ENCODE measurements around the gene PLEKHJ1.

PLEKHJ1 gene

GRCh38 chr19:2210987-2211740 is 25.0 kb downstream of the PLEKHJ1 start:
- no peak overlapping the region for H3K4me3 ChIP-seq (ENCODE audit: low read depth, low read length)
- no peak for TF ChIP-seq CTCF (IDR thresholded peaks at IDR 0.05; ENCODE audit: low read depth, low read length)

- H3K4me3 ChIP-seq (ENCODE audit: low read depth, low read length): no peak overlapping the region
- TF ChIP-seq CTCF (IDR thresholded peaks at IDR 0.05; ENCODE audit: low read depth, low read length): no peak
Measured at GRCh38 chr19:2210206-2210605, 25.9 kb downstream of the PLEKHJ1 start.

GRCh38 chr19:2209408-2209807 is 26.7 kb downstream of the PLEKHJ1 start:
- no peak overlapping the region for H3K4me3 ChIP-seq (ENCODE audit: low read depth, low read length)
- no peak for TF ChIP-seq CTCF (IDR thresholded peaks at IDR 0.05; ENCODE audit: low read depth, low read length)

- no peak for TF ChIP-seq CTCF (IDR thresholded peaks at IDR 0.05; ENCODE audit: low read depth, low read length)
- no peak overlapping the region for H3K4me3 ChIP-seq (ENCODE audit: low read depth, low read length)
Measured at GRCh38 chr19:2208975-2209374, 27.2 kb downstream of the PLEKHJ1 start.

GRCh38 chr19:2207991-2208860 is 27.9 kb downstream of the PLEKHJ1 start:
- no peak for TF ChIP-seq CTCF (IDR thresholded peaks at IDR 0.05; ENCODE audit: low read depth, low read length)

GRCh38 chr19:2207008-2207407 is 29.1 kb downstream of the PLEKHJ1 start:
- H3K4me3 ChIP-seq (ENCODE audit: low read depth, low read length): no peak overlapping the region
- TF ChIP-seq CTCF (IDR thresholded peaks at IDR 0.05; ENCODE audit: low read depth, low read length): no peak

More at GRCh38 chr19:2207991-2208860, 27.9 kb downstream of the PLEKHJ1 start:
- no peak overlapping the region for H3K4me3 ChIP-seq (ENCODE audit: low read depth, low read length)

GRCh38 chr19:2202366-2202765 is 33.8 kb downstream of the PLEKHJ1 start:
- H3K4me3 ChIP-seq (ENCODE audit: low read depth, low read length): no peak overlapping the region
- no peak for TF ChIP-seq CTCF (IDR thresholded peaks at IDR 0.05; ENCODE audit: low read depth, low read length)
